ENCODE data around the gene SLC6A18.

The SLC6A18 gene

GRCh38 chr5:1187234-1187949 lies 37.8 kb upstream of the SLC6A18 start:
- DNase-seq = no peak

- DNase-seq = no peak
These were observed 37.2 kb upstream of the SLC6A18 start for GRCh38 chr5:1187950-1188334.

GRCh38 chr5:1188464-1188863 lies 36.7 kb upstream of the SLC6A18 start:
- no peak for DNase-seq

GRCh38 chr5:1189269-1189668 lies 35.9 kb upstream of the SLC6A18 start:
- no peak for DNase-seq

- DNase-seq = no peak
These were observed 34.9 kb upstream of the SLC6A18 start for GRCh38 chr5:1190278-1190677.

GRCh38 chr5:1190837-1191239 lies 34.3 kb upstream of the SLC6A18 start:
- DNase-seq = no peak

- DNase-seq = no peak
These were observed 32.1 kb upstream of the SLC6A18 start for GRCh38 chr5:1192971-1193590.

GRCh38 chr5:1193591-1193985 lies 31.6 kb upstream of the SLC6A18 start:
- DNase-seq = no peak

- DNase-seq = no peak
These were observed 30.8 kb upstream of the SLC6A18 start for GRCh38 chr5:1194378-1194777.

- no peak for DNase-seq
These were observed 29.7 kb upstream of the SLC6A18 start for GRCh38 chr5:1195439-1195838.

- DNase-seq = no peak
These were observed 29.3 kb upstream of the SLC6A18 start for GRCh38 chr5:1195916-1196315.

GRCh38 chr5:1196562-1196961 lies 28.6 kb upstream of the SLC6A18 start:
- no peak for DNase-seq

- no peak for DNase-seq
These were observed 27.1 kb upstream of the SLC6A18 start for GRCh38 chr5:1197876-1198666.

- DNase-seq = no peak
These were observed 25.9 kb upstream of the SLC6A18 start for GRCh38 chr5:1199340-1199648.

GRCh38 chr5:1199649-1200494 lies 25.3 kb upstream of the SLC6A18 start:
- no peak for DNase-seq

GRCh38 chr5:1200495-1201326 lies 24.5 kb upstream of the SLC6A18 start:
- no peak for DNase-seq

GRCh38 chr5:1201327-1202025 lies 23.7 kb upstream of the SLC6A18 start, which contains the start of gene SLC6A19:
SLC6A19 (plus strand) TSS chr5:1201595; CDS start chr5:1201651, 56 bp downstream.
- DNase-seq = no peak

- DNase-seq = no peak
These were observed 23.0 kb upstream of the SLC6A18 start for GRCh38 chr5:1202026-1202797.

GRCh38 chr5:1202798-1203185 lies 22.4 kb upstream of the SLC6A18 start:
- DNase-seq = no peak

GRCh38 chr5:1203311-1203967 lies 21.7 kb upstream of the SLC6A18 start:
- DNase-seq = no peak

Data from femur (tissue), 1 donor.